Ammon's horn (tissue), 1 donor: ENCODE results near the gene CRY1.
A peak's percentile ranks its signal among the peaks of the same experiment; 100 is the strongest.
"Not testable (repeated sequence)": the region's sequence is repeated elsewhere in the genome, so short reads cannot be mapped to it uniquely, and the experiment has no call there.

Experiments
- DNase-seq: peaks from one replicate; pipeline ENCODE4 v3.0.0-alpha.2; 2016; ENCODE audit warnings: low spot score

CRY1 gene

DNA sequence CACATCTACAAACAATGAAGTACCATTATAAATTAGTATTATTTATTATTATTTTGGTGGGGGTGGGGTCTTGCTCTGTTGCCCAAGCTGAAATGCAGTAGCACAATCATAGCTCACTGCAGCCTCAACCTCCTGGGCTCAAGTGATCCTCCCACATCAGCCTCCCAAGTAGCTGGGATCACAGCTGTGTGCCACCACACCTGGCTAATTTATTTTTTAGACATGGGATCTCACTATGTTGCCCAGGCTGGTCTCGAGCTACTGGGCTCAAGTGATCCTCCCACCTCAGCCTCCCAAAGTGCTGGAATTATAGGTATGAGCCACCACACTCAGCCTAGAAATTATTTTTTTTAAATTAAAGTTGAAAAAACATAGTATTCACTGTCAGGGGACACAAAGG lies 15.0 kb upstream of the CRY1 start:
- not testable (repeated sequence) for DNase-seq

GRCh38 chr12:107107381-107107780 lies 14.0 kb upstream of the CRY1 start:
- no peak for DNase-seq

GRCh38 chr12:107106241-107107025 lies 13.1 kb upstream of the CRY1 start:
- DNase-seq: no peak

- no peak for DNase-seq
Observed at GRCh38 chr12:107105410-107105703, 12.0 kb upstream of the CRY1 start.

DNA sequence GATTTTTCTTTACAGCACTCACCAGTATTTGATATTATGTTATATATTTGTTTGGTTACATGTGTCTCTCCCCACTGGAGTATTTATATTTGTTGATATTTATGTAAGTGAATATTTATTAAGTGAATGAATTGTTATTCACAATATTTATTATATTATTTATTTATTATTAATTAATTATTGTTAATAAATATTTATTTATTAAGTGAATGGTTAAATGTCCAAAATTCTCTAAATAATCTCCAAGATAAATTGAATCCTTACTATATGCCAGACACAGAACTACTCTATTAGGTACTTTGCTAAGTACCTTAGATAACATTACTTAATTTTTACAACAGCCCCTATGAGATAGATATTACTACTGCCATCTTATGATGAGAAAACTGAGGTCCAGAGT lies 10.2 kb upstream of the CRY1 start:
- no peak for DNase-seq

- DNase-seq: no peak
Observed at GRCh38 chr12:107103097-107103496, 9.7 kb upstream of the CRY1 start.

GRCh38 chr12:107102294-107102693 lies 8.9 kb upstream of the CRY1 start:
- DNase-seq: no peak

GRCh38 chr12:107101651-107102050 lies 8.3 kb upstream of the CRY1 start:
- no peak for DNase-seq

DNA sequence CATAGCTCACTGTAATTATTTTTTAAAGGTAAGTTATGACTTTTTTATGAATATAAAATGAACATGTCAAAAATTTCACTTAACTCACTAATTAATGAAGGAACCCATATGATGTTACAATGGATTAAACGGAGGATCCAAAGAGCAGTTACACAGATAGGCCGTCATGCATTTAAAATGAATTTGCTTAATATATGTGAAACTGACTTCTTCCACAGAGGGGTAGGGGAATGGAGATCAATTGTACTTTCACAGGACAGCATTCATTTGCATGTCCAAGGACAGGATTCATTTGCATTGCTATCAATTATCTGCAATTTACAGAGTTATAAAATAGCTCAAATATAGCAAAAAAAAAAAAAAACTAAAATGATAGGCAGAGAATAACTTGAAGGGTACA lies 6.6 kb upstream of the CRY1 start:
- no peak for DNase-seq

DNA sequence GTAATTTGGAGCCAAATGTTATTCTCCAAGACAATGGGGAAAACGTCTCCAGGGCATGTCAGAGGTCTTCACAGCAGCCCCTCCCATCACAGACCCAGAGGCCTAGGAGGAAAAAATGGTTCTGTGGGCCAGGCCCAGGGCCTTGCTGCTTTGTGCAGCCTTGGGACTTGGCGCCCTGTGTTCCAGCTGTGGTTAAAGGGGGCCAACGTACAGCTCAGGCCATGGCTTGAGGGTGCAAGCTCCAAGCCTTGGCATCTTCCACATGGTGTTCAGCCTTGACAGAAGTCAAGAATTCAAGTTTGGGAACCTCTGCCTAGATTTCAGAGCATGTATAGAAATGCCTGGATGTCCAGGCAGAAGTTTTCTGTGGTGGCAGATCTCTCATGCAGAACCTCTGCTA lies 3.2 kb upstream of the CRY1 start:
- DNase-seq: no peak

- DNase-seq: no peak
Observed at GRCh38 chr12:107094183-107094448, 767 bp upstream of the CRY1 start.

- DNase-seq: peak; percentile 43
Observed at GRCh38 chr12:107092669-107093416, 506 bp downstream of the CRY1 start.

GRCh38 chr12:107091989-107092641 lies 1.2 kb downstream of the CRY1 start:
- DNase-seq: peak; percentile 67

GRCh38 chr12:107091381-107091780 lies 2.0 kb downstream of the CRY1 start:
- DNase-seq: no peak

DNA sequence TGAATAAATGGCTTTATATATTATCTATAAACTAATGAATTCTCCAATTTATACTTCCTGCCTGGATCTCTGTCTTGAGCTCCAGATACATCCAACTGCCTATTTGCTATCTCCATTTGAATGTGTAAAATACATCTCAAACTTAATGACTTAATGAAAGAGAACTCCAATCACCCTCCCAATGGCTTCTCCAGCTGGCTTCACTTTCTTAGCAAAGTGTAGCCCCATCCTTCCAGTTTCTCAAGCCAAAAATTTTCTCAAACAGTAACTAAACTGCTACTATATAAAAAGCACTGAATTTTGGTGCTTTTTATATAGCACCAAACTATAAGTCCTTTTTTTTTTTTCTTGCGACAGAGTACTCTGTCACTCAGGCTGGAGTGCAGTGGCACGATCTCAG lies 2.6 kb downstream of the CRY1 start:
- DNase-seq: no peak

- no peak for DNase-seq
Observed at GRCh38 chr12:107088912-107089311, 4.4 kb downstream of the CRY1 start.

GRCh38 chr12:107086314-107086713 lies 7.0 kb downstream of the CRY1 start:
- no peak for DNase-seq

DNA sequence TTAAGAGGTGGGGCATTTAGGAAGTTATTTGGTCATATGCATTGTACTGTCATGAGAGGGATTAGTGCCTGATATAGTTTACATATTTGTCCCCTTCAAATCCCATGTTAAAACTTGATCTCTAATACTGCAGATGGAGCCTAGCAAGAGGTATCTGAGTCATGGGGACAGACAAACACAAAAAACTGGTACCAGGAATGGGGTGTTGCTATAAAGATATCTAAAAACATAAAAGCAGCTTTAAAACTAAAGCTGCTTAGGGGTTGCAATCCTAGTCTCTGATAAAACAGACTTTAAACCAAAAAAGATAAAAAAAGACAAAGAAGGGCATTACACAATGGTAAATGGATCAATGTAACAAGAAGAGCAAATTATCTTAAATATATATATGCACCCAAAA lies 11.6 kb downstream of the CRY1 start:
- DNase-seq: no peak

DNA sequence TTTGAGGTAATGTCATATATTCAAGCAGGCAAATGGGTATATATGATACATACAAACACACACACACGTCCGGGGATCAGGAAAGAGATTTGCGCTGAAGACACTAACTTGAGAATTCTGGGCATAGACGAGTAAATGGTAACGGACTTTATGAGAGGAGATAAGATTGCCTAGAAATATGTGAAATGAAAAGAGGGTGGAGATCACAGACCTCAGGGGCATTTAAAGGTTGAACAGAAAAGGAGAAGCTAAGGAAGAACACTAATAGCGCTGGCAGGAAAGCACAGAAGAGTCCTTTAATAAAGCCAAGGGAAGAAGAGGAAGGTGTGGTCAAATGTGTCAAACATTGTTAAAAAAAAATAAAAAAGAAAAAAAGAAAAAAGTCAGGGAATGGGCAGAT lies 13.1 kb downstream of the CRY1 start:
- no peak for DNase-seq

GRCh38 chr12:107079172-107080011 lies 14.0 kb downstream of the CRY1 start:
- no peak for DNase-seq

- DNase-seq: not testable (repeated sequence)
Observed at GRCh38 chr12:107073266-107073665, 20.1 kb downstream of the CRY1 start.

DNA sequence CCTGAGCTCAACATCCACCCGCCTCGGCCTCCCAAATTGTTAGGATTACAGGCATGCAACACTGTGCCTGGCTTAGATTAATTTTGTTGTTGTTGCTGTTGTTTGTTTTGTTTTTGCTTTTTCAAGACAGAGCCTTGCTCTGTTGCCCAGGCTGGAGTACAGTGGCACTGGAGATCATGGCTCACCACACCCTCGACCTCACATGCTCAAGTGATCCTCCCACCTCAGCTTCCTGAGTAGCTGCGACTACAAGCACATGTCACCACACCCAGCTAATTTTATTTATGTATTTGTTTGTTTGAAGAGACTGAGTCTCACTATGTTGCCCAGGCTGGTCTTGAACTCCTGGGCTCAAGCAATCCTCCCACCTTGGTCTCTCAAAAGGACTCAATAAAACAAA lies 26.7 kb downstream of the CRY1 start:
- no peak for DNase-seq

DNA sequence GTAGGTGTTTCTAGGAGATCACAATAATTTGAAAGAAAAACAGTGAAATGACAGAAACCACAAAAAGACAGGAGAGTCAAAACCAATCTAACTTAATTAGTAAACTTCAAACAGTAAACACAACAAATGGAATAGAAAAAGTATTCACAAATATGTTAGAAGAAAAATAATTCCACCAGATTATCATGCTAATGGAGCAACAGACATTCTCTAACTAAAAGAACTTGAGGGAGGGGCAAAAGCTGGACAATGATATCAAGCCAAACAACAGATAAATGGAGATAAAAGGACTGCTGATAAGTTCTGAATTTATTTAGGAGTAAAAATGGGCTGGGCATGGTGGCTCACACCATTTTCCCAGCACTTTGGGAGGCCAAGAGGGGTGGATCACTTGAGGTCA lies 28.7 kb downstream of the CRY1 start:
- DNase-seq: no peak
